ENCODE measurements around the gene LRRC8C. TPM values are rescaled to one million over a fixed set of nuclear protein-coding genes. Genes with fewer than 3 reads are reported as not detected.

LRRC8C gene
- polyA plus RNA-seq, 4 donors: 6.7 to 7.3 (median 6.9) TPM

- no peak for DNase-seq (ENCODE audit: low read depth in 4 of 4, low spot score in 2 of 4)
Measured at GRCh38 chr1:89670163-89670562, 37.2 kb downstream of the LRRC8C start.

- no peak for DNase-seq (ENCODE audit: low read depth in 4 of 4, low spot score in 2 of 4)
Measured at GRCh38 chr1:89670711-89671110, 37.8 kb downstream of the LRRC8C start.

- no peak for DNase-seq (ENCODE audit: low read depth in 4 of 4, low spot score in 2 of 4)
Measured at GRCh38 chr1:89671775-89672488, 39.0 kb downstream of the LRRC8C start.

GRCh38 chr1:89672489-89673183, 39.7 kb downstream of the LRRC8C start:
- DNase-seq (ENCODE audit: low read depth in 4 of 4, low spot score in 2 of 4): no peak

GRCh38 chr1:89673251-89673650, 40.3 kb downstream of the LRRC8C start:
- DNase-seq (ENCODE audit: low read depth in 4 of 4, low spot score in 2 of 4): no peak

GRCh38 chr1:89675677-89676076, 42.8 kb downstream of the LRRC8C start:
- DNase-seq (ENCODE audit: low read depth in 4 of 4, low spot score in 2 of 4): no peak

GRCh38 chr1:89681045-89681729, 48.3 kb downstream of the LRRC8C start:
- DNase-seq (ENCODE audit: low read depth in 4 of 4, low spot score in 2 of 4): no peak

- no peak for DNase-seq (ENCODE audit: low read depth in 4 of 4, low spot score in 2 of 4)
Measured at GRCh38 chr1:89682611-89683010, 49.7 kb downstream of the LRRC8C start.

GRCh38 chr1:89685461-89685860, 52.5 kb downstream of the LRRC8C start:
- DNase-seq (ENCODE audit: low read depth in 4 of 4, low spot score in 2 of 4): no peak

GRCh38 chr1:89686520-89686919, 53.6 kb downstream of the LRRC8C start:
- DNase-seq (ENCODE audit: low read depth in 4 of 4, low spot score in 2 of 4): no peak

- DNase-seq (ENCODE audit: low read depth in 4 of 4, low spot score in 2 of 4): no peak
Measured at GRCh38 chr1:89687254-89687653, 54.3 kb downstream of the LRRC8C start.

- DNase-seq (ENCODE audit: low read depth in 4 of 4, low spot score in 2 of 4): no peak
Measured at GRCh38 chr1:89688607-89689006, 55.7 kb downstream of the LRRC8C start.

GRCh38 chr1:89689234-89689633, 56.3 kb downstream of the LRRC8C start:
- no peak for DNase-seq (ENCODE audit: low read depth in 4 of 4, low spot score in 2 of 4)

- no peak for DNase-seq (ENCODE audit: low read depth in 4 of 4, low spot score in 2 of 4)
Measured at GRCh38 chr1:89690595-89690994, 57.7 kb downstream of the LRRC8C start.

GRCh38 chr1:89692601-89693521, 59.9 kb downstream of the LRRC8C start:
- DNase-seq (ENCODE audit: low read depth in 4 of 4, low spot score in 2 of 4): no peak

GRCh38 chr1:89695847-89696246, 62.9 kb downstream of the LRRC8C start:
- no peak for DNase-seq (ENCODE audit: low read depth in 4 of 4, low spot score in 2 of 4)

GRCh38 chr1:89697383-89697782, 64.5 kb downstream of the LRRC8C start:
- no peak for DNase-seq (ENCODE audit: low read depth in 4 of 4, low spot score in 2 of 4)

GRCh38 chr1:89698020-89698560, 65.2 kb downstream of the LRRC8C start:
- no peak for DNase-seq (ENCODE audit: low read depth in 4 of 4, low spot score in 2 of 4)

- DNase-seq (ENCODE audit: low read depth in 4 of 4, low spot score in 2 of 4): no peak
Measured at GRCh38 chr1:89698624-89699023, 65.7 kb downstream of the LRRC8C start.

- DNase-seq (ENCODE audit: low read depth in 4 of 4, low spot score in 2 of 4): no peak
Measured at GRCh38 chr1:89699451-89699986, 66.6 kb downstream of the LRRC8C start.

Data from left renal cortex interstitium (tissue), 4 donors.